K562 (cell line): ENCODE results near the gene STXBP4. TPM values are rescaled to one million over a fixed set of nuclear protein-coding genes. Genes with fewer than 3 reads are reported as not detected.

Experiments
- ATAC-seq: fragments of 200-7000 bp; cut with Tn5 transposase; 3 replicates; pipeline ENCODE4 v1.9.1; 2020; ENCODE audit warnings: moderate library complexity
- BruUV-seq: library from RNA; stranded (reverse); fragments of 400-500 nt; replicated peaks from 2 replicates; lab custom pipeline; 2021; lab: Mats Ljungman, UMichigan
- CTCF ChIA-PET: fragments of 300-600 bp; formaldehyde crosslinking; extraction: SDS; loops from one replicate; lab custom pipeline; 2021; ENCODE audit warnings: low intra/inter-chr PET ratio; lab: Yijun Ruan, JAX
- POLR2A ChIA-PET: fragments of 300-600, 350-650 bp; sonication (Branson Sonifier 250); formaldehyde crosslinking; extraction: SDS; loops from one replicate; lab custom pipeline; 2021; ENCODE audit warnings: antibody characterized with exemption, inconsistent platforms; lab: Yijun Ruan, JAX
- DNase-seq, 4 experiments: peaks; one replicate each; pipeline versions ENCODE4 v3.0.0 to v3.0.0-alpha.2; 2011 to 2018; ENCODE audit warnings: low spot score in 3 of 4, mixed read lengths in 3 of 4; ENCODE audit errors: extremely low read depth in 1 of 4
- FAIRE-seq: peaks from 2 replicates; lab custom pipeline; 2011; peaks lifted over from hg19 to GRCh38; lab: Jason Lieb, UNC
- H2AFZ ChIP-seq: 2 replicates; pipeline ENCODE4 v1.6.0; 2011; ENCODE audit warnings: low read depth, low read length, control low read depth, inconsistent platforms
- H3K27ac ChIP-seq: fragments of 200-600 bp; 3 replicates; pipeline ENCODE4 v1.8.0; 2011; ENCODE audit warnings: low read depth, mild to moderate bottlenecking, control low read depth, inconsistent platforms, low read length, moderate library complexity, mixed read lengths; ENCODE audit errors: extremely low read depth
- H3K27me3 ChIP-seq, 2 experiments: fragments of 300-600 bp in 1 of 2; 2 replicates in 1 of 2; 3 replicates in 1 of 2; pipeline versions ENCODE4 v1.6.0 to v1.8.0; 2011; ENCODE audit warnings: inconsistent platforms in 2 of 2, low read length in 2 of 2, mild to moderate bottlenecking in 1 of 2, mixed read lengths in 1 of 2, moderate library complexity in 1 of 2; ENCODE audit not compliant: control insufficient read depth in 2 of 2, insufficient read depth in 2 of 2
- H3K36me3 ChIP-seq: fragments of 300-600 bp; 3 replicates; pipeline ENCODE4 v1.8.0; 2011; ENCODE audit warnings: mild to moderate bottlenecking, low read length, inconsistent platforms; ENCODE audit not compliant: control insufficient read depth, insufficient read depth
- H3K4me1 ChIP-seq, 2 experiments: fragments of 200-600 bp in 1 of 2; replicated peaks in 1 of 2; 2 replicates in 1 of 2; 3 replicates in 1 of 2; pipeline versions ENCODE4 v1.5.1 to v1.8.0; 2011; ENCODE audit warnings: inconsistent platforms in 2 of 2, low read length in 2 of 2, mild to moderate bottlenecking in 1 of 2, mixed read lengths in 1 of 2, moderate library complexity in 1 of 2; ENCODE audit not compliant: control insufficient read depth in 2 of 2, insufficient read depth in 2 of 2
- H3K4me2 ChIP-seq: 2 replicates; pipeline ENCODE4 v1.6.1; 2011; ENCODE audit warnings: low read length, control low read depth, inconsistent platforms, mixed read lengths; ENCODE audit not compliant: insufficient read depth
- H3K4me3 ChIP-seq: fragments of 200-600 bp; sonication (generic), shearing (Covaris generic); 2 replicates; pipeline ENCODE4 v1.5.1; 2016; ENCODE audit warnings: control low read depth, inconsistent platforms
- H3K79me2 ChIP-seq: fragments of 200-600 bp; 3 replicates; pipeline ENCODE4 v1.8.0; 2011; ENCODE audit warnings: low read length, inconsistent platforms; ENCODE audit not compliant: control insufficient read depth, insufficient read depth
- H3K9ac ChIP-seq, 2 experiments: 2 replicates each; pipeline versions ENCODE4 v1.6.0 to v1.6.1; 2011; ENCODE audit warnings: low read depth in 2 of 2, low read length in 2 of 2, control low read depth in 1 of 2, inconsistent platforms in 1 of 2, mild to moderate bottlenecking in 1 of 2, mixed read lengths in 1 of 2; ENCODE audit not compliant: insufficient read depth in 1 of 2
- H3K9me1 ChIP-seq: one replicate; pipeline ENCODE4 v1.6.0; 2011; ENCODE audit warnings: inconsistent platforms, mild to moderate bottlenecking, low read length, moderate library complexity; ENCODE audit not compliant: control insufficient read depth, insufficient read depth
- H3K9me3 ChIP-seq: replicated peaks from 2 replicates; pipeline ENCODE4 v1.5.1; 2011; ENCODE audit warnings: low read depth, low read length, inconsistent platforms; ENCODE audit not compliant: control insufficient read depth, insufficient read depth
- H4K20me1 ChIP-seq: replicated peaks from 2 replicates; pipeline ENCODE4 v1.6.1; 2011; ENCODE audit warnings: low read length, inconsistent platforms, mixed read lengths; ENCODE audit not compliant: control insufficient read depth, insufficient read depth
- NR2C2 ChIP-seq, 2 experiments: fragments of 200-800 bp in 1 of 2; sonication (Bioruptor generic) in 1 of 2; sonication (generic) in 1 of 2; formaldehyde crosslinking in 1 of 2; IDR thresholded peaks; 2 replicates each; pipeline versions ENCODE4 v1.6.1 to v1.8.0; 2016 to 2022; ENCODE audit warnings: mild to moderate bottlenecking in 1 of 2, missing compliant biosample characterization in 1 of 2, missing genetic modification characterization in 1 of 2, missing genetic modification reagents in 1 of 2
- POLR2A ChIP-seq: fragments of 450-650 bp; conservative IDR thresholded peaks from 2 replicates; pipeline ENCODE4 v1.6.1; 2016
- ZNF124 ChIP-seq: sonication (generic); formaldehyde crosslinking; IDR thresholded peaks from 2 replicates; pipeline ENCODE4 v1.8.1; 2022; ENCODE audit warnings: missing genetic modification reagents
- ZNF212 ChIP-seq: fragments of 450-650 bp; formaldehyde crosslinking; IDR thresholded peaks from 2 replicates; pipeline ENCODE4 v1.4.0; 2020; ENCODE audit warnings: mild to moderate bottlenecking
- ZNF3 ChIP-seq: fragments of 250-450 bp; sonication (Bioruptor Pico); IDR thresholded peaks from 2 replicates; pipeline ENCODE4 v1.5.0; 2021; ENCODE audit warnings: mild to moderate bottlenecking, moderate library complexity
- WGBS: fragments of 100-300 bp; shearing (Covaris generic); methylation state at CpG from one replicate; pipeline ENCODE4 v1.1.6; 2016; ENCODE audit warnings: low coverage, mixed read lengths; ENCODE audit not compliant: insufficient coverage; ENCODE audit errors: missing lambda C conversion rate; 5-methylcytosine and 5-hydroxymethylcytosine counted together
- in situ Hi-C: fragments of 300-500 bp; cut with MboI; formaldehyde crosslinking; loops from 4 replicates; pipeline ENCODE4 v1.15.0; 2018; ENCODE audit warnings: inconsistent platforms, mixed read lengths
- intact Hi-C: fragments of 100-400 bp; cut with micrococcal nuclease; formaldehyde crosslinking; loops from 2 replicates; pipeline ENCODE4 v1.14.2; 2022
- polyA plus RNA-seq, 8 experiments: library from polyadenylated mRNA; depleted of rRNA in 4 of 8; stranded (reverse) in 5 of 8; unstranded in 3 of 8; fragments of >200 nt; fragmentation: Nextera tagmentation in 2 of 8; fragmentation: Illumina TruSeq in 1 of 8; extraction: Ambion mirVana in 2 of 8; extraction: Trizol in 1 of 8; gene quantifications; 2 replicates each; pipeline versions ENCODE4 v1.2.1 to v1.2.3, GENCODE V29; 2011 to 2014; ENCODE audit warnings: inconsistent platforms in 1 of 8, missing spikeins in 1 of 8
- total RNA-seq, 7 experiments: library from RNA; depleted of rRNA in 6 of 7; stranded (reverse); fragments of >200 nt in 6 of 7; fragmentation: Illumina TruSeq in 2 of 7; extraction: Trizol in 2 of 7; gene quantifications; 2 replicates each; pipeline versions ENCODE4 v1.2.1 to v1.2.3, GENCODE V29; 2011 to 2021; ENCODE audit warnings: low replicate concordance in 1 of 7
- TF ChIP-seq, protein P1 (sequence below): sonication (generic); formaldehyde crosslinking; IDR thresholded peaks from 2 replicates; pipeline ENCODE4 v1.8.0; 2023; ENCODE audit warnings: mild to moderate bottlenecking, missing genetic modification reagents
- TF ChIP-seq, protein P2 (sequence below): IDR thresholded peaks from 2 replicates; pipeline ENCODE4 v1.6.1; 2014; ENCODE audit warnings: antibody characterized with exemption
- TF ChIP-seq, protein P3 (sequence below): fragments of 450-650 bp; IDR thresholded peaks from 2 replicates; pipeline ENCODE4 v1.6.1; 2016; ENCODE audit warnings: low read depth

STXBP4 gene
- total and polyA plus RNA-seq, 9 of the 15 experiments (the other 6 are each of a cell fraction or from before 2014, with no cell fraction given): 11.6 to 23.2 (median 18.5) TPM

DNA sequence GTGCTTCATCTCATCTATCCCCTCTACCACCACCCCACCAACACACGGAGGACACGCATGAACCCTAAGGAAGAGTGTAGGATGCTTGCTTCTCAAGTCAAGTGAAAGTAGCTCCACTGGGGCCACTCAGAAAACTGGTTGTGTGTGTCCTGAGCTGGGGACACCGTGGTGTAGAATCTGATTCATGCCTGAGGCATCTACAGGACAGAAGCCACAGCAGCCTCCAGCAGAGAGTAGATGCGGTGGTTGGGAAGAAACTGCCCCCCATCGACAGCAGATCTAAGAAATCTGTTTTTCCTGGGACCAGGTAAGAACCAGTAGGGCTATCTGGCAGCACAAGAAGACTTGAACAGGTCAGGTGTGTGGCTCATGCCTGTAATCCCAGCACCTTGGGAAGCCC, 244.3 kb downstream of the STXBP4 start (continued):
- TF ChIP-seq, protein P1, sequence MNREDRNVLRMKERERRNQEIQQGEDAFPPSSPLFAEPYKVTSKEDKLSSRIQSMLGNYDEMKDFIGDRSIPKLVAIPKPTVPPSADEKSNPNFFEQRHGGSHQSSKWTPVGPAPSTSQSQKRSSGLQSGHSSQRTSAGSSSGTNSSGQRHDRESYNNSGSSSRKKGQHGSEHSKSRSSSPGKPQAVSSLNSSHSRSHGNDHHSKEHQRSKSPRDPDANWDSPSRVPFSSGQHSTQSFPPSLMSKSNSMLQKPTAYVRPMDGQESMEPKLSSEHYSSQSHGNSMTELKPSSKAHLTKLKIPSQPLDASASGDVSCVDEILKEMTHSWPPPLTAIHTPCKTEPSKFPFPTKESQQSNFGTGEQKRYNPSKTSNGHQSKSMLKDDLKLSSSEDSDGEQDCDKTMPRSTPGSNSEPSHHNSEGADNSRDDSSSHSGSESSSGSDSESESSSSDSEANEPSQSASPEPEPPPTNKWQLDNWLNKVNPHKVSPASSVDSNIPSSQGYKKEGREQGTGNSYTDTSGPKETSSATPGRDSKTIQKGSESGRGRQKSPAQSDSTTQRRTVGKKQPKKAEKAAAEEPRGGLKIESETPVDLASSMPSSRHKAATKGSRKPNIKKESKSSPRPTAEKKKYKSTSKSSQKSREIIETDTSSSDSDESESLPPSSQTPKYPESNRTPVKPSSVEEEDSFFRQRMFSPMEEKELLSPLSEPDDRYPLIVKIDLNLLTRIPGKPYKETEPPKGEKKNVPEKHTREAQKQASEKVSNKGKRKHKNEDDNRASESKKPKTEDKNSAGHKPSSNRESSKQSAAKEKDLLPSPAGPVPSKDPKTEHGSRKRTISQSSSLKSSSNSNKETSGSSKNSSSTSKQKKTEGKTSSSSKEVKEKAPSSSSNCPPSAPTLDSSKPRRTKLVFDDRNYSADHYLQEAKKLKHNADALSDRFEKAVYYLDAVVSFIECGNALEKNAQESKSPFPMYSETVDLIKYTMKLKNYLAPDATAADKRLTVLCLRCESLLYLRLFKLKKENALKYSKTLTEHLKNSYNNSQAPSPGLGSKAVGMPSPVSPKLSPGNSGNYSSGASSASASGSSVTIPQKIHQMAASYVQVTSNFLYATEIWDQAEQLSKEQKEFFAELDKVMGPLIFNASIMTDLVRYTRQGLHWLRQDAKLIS: no peak
- TF ChIP-seq ZNF124 (CRISPR knock-in tag): no peak
- TF ChIP-seq, protein P2, sequence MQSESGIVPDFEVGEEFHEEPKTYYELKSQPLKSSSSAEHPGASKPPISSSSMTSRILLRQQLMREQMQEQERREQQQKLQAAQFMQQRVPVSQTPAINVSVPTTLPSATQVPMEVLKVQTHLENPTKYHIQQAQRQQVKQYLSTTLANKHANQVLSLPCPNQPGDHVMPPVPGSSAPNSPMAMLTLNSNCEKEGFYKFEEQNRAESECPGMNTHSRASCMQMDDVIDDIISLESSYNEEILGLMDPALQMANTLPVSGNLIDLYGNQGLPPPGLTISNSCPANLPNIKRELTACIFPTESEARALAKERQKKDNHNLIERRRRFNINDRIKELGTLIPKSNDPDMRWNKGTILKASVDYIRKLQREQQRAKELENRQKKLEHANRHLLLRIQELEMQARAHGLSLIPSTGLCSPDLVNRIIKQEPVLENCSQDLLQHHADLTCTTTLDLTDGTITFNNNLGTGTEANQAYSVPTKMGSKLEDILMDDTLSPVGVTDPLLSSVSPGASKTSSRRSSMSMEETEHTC: no peak
- no peak for TF ChIP-seq ZNF212 (CRISPR knock-in tag)

DNA sequence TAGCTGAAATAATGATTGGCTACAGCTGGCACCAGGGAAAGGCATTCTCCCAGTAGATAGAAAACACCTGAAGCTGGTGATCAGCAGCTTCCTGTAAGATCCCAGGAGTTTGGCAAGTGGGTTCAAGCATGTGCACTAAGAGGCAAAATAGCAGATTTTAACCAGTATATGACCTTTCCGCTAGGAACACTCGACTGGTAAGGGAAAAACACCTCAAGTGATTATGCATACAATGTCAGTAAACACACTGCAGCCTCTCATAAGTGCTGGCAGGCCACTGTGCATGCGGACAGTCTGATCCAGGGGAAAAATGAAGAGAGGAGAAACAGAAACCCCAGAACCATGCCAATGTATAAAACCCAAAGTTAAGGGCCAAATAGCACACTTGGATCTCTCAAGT, 247.1 kb downstream of the STXBP4 start:
- ATAC-seq: no peak
- no peak overlapping the region for H2AFZ ChIP-seq
- CTCF ChIA-PET: no interaction called here
- no peak overlapping the region for H3K4me2 ChIP-seq
- 16% methylated on average over 3 of the region's 3 CpGs for WGBS
- no peaks in the 10 kb centered on the region for H3K9me3 ChIP-seq
- no peaks in the 10 kb centered on the region for H3K79me2 ChIP-seq
- H3K4me3 ChIP-seq: no peak overlapping the region
- H4K20me1 ChIP-seq: no peaks in the 10 kb centered on the region
- no TSS peak for BruUV-seq
- intact Hi-C loops: no loop called here
- POLR2A ChIA-PET: interaction anchor here (0.7 kb wide), 1 partner anchor 35 kb away, joined by 3 read pairs; no protein-coding TSS in a partner anchor
- no peaks in the 10 kb centered on the region for H3K4me1 ChIP-seq
- no peak for DNase-seq
- H3K27ac ChIP-seq: no peak overlapping the region
- no peaks in the 10 kb centered on the region for H3K36me3 ChIP-seq
- no peaks in the 10 kb centered on the region for H3K9me1 ChIP-seq
- in situ Hi-C loops: no loop called here
- FAIRE-seq: no peak
- H3K27me3 ChIP-seq: peaks cover 6 to 15% of the 10 kb centered on the region in 2 experiments
- no peak overlapping the region for H3K9ac ChIP-seq
- TF ChIP-seq, protein P3, sequence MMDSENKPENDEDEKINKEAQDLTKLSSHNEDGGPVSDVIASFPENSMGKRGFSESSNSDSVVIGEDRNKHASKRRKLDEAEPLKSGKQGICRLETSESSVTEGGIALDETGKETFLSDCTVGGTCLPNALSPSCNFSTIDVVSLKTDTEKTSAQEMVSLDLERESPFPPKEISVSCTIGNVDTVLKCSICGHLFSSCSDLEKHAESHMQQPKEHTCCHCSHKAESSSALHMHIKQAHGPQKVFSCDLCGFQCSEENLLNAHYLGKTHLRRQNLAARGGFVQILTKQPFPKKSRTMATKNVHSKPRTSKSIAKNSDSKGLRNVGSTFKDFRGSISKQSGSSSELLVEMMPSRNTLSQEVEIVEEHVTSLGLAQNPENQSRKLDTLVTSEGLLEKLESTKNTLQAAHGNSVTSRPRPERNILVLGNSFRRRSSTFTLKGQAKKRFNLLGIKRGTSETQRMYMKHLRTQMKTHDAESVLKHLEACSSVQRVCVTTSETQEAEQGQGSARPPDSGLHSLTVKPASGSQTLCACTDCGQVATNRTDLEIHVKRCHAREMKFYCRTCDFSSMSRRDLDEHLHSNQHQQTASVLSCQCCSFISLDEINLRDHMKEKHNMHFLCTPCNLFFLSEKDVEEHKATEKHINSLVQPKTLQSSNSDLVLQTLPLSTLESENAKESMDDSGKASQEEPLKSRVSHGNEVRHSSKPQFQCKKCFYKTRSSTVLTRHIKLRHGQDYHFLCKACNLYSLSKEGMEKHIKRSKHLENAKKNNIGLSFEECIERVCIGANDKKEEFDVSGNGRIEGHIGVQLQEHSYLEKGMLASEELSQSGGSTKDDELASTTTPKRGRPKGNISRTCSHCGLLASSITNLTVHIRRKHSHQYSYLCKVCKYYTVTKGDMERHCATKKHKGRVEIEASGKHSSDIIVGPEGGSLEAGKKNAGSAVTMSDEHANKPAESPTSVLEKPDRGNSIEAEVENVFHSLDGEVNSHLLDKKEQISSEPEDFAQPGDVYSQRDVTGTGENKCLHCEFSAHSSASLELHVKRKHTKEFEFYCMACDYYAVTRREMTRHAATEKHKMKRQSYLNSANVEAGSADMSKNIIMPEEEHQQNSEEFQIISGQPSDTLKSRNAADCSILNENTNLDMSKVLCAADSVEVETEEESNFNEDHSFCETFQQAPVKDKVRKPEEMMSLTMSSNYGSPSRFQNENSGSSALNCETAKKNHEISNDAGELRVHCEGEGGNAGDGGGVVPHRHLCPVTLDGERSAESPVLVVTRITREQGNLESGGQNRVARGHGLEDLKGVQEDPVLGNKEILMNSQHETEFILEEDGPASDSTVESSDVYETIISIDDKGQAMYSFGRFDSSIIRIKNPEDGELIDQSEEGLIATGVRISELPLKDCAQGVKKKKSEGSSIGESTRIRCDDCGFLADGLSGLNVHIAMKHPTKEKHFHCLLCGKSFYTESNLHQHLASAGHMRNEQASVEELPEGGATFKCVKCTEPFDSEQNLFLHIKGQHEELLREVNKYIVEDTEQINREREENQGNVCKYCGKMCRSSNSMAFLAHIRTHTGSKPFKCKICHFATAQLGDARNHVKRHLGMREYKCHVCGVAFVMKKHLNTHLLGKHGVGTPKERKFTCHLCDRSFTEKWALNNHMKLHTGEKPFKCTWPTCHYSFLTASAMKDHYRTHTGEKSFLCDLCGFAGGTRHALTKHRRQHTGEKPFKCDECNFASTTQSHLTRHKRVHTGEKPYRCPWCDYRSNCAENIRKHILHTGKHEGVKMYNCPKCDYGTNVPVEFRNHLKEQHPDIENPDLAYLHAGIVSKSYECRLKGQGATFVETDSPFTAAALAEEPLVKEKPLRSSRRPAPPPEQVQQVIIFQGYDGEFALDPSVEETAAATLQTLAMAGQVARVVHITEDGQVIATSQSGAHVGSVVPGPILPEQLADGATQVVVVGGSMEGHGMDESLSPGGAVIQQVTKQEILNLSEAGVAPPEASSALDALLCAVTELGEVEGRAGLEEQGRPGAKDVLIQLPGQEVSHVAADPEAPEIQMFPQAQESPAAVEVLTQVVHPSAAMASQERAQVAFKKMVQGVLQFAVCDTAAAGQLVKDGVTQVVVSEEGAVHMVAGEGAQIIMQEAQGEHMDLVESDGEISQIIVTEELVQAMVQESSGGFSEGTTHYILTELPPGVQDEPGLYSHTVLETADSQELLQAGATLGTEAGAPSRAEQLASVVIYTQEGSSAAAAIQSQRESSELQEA: no peak
- no peak for TF ChIP-seq ZNF3
- no peak for TF ChIP-seq NR2C2 (CRISPR knock-in tag; IDR thresholded peaks at IDR 0.05)
- TF ChIP-seq NR2C2 (tag; IDR thresholded peaks at IDR 0.05): no peak
- no peak for TF ChIP-seq POLR2A
